Measurements from ENCODE around the gene IQUB. TPM values are rescaled to one million over a fixed set of nuclear protein-coding genes. Genes with fewer than 3 reads are reported as not detected.
"Not testable (repeated sequence)": the region's sequence is repeated elsewhere in the genome, so short reads cannot be mapped to it uniquely, and the experiment has no call there.

The IQUB gene
- total RNA-seq, 1 donor from 2014 or later: 0.37 TPM

DNA sequence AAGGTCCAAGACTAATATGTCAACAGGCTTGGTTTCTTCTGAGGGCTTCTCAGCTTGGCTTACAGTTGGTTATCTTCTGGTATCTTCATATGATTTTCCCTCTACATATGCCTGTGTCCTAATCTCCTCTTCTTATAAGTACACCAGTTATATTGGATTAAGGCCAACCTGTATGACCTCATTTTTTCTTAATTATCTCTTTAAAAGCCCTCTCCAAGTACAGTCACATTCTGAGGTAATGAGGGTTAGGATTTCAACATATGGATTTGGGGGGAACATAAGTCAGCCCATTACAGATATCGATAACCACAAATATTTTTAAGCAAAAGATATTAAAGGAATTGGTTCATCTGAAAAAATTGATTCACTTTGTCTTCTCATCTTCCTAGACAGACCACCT is 49.2 kb downstream of the IQUB start:
- no peak for DNase-seq (ENCODE audit: low spot score)
- no peak overlapping the region for H3K27ac Mint-ChIP-seq (ENCODE audit: unreplicated experiment)
- H3K9me3 Mint-ChIP-seq (ENCODE audit: low read depth): peaks cover 4% of the 10 kb centered on the region
- H3K4me1 Mint-ChIP-seq (ENCODE audit: low read depth): no peaks in the 10 kb centered on the region
- H3K36me3 Mint-ChIP-seq (ENCODE audit: low read depth): peaks cover 2% of the 10 kb centered on the region
- TF ChIP-seq, protein P1, sequence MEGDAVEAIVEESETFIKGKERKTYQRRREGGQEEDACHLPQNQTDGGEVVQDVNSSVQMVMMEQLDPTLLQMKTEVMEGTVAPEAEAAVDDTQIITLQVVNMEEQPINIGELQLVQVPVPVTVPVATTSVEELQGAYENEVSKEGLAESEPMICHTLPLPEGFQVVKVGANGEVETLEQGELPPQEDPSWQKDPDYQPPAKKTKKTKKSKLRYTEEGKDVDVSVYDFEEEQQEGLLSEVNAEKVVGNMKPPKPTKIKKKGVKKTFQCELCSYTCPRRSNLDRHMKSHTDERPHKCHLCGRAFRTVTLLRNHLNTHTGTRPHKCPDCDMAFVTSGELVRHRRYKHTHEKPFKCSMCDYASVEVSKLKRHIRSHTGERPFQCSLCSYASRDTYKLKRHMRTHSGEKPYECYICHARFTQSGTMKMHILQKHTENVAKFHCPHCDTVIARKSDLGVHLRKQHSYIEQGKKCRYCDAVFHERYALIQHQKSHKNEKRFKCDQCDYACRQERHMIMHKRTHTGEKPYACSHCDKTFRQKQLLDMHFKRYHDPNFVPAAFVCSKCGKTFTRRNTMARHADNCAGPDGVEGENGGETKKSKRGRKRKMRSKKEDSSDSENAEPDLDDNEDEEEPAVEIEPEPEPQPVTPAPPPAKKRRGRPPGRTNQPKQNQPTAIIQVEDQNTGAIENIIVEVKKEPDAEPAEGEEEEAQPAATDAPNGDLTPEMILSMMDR (IDR thresholded peaks at IDR 0.05): no peak
- no peak overlapping the region for H3K4me3 Mint-ChIP-seq (ENCODE audit: unreplicated experiment)
- peaks cover 8% of the 10 kb centered on the region for H3K27me3 Mint-ChIP-seq (ENCODE audit: low read depth)

DNA sequence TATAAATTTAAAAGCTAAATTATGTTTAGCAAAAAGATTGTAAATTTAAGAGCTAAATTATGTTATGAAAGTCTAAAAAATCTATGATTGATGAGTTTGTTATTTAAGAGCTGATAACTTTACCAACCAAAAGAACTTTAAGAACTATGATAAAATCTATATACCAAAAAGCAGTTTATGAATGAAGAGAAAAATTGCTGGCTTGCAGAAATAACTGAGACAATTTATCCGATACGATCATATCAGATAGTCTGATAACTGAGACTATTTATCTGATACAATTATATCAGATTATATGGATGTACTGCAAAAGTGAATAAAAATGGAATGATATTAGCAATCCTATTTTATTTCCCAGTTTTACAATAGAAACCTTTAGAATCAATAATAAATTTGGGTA is 50.2 kb downstream of the IQUB start:
- H3K9me3 Mint-ChIP-seq (ENCODE audit: low read depth): no peaks in the 10 kb centered on the region
- H3K27ac Mint-ChIP-seq (ENCODE audit: unreplicated experiment): no peak overlapping the region
- no peak overlapping the region for H3K4me3 Mint-ChIP-seq (ENCODE audit: unreplicated experiment)
- no peaks in the 10 kb centered on the region for H3K36me3 Mint-ChIP-seq (ENCODE audit: low read depth)
- DNase-seq (ENCODE audit: low spot score): no peak
- TF ChIP-seq, protein P1 (IDR thresholded peaks at IDR 0.05): no peak
- H3K27me3 Mint-ChIP-seq (ENCODE audit: low read depth): peaks cover 8% of the 10 kb centered on the region
- no peaks in the 10 kb centered on the region for H3K4me1 Mint-ChIP-seq (ENCODE audit: low read depth)

DNA sequence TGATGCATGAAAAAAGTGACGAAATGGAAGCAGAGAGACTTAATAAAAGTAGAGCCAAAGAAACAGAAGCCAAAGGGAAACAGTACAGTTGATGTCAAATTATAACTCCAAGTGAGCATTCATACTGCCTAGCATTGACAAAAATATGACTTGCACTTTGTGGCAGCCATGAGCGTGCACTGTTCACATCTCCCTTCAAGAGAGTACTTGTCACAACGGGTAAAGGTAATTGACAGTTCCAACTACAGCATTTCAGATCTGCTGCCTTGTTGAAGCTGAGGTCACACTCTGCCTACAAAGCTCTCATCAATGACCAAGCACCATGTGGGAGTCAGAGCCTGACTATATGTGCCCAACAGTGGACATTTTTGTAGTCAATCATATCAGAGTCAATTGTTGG is 54.3 kb downstream of the IQUB start:
- TF ChIP-seq, protein P1 (IDR thresholded peaks at IDR 0.05): no peak
- Mint-ChIP-seq H3K27ac (ENCODE audit: unreplicated experiment) (no peak overlapping the region), H3K36me3 (ENCODE audit: low read depth) (no peaks in the 10 kb centered on the region), H3K9me3 (ENCODE audit: low read depth) (peaks cover 13% of the 10 kb centered on the region), H3K4me1 (ENCODE audit: low read depth) (no peaks in the 10 kb centered on the region), H3K27me3 (ENCODE audit: low read depth) (peaks cover 3% of the 10 kb centered on the region), H3K4me3 (ENCODE audit: unreplicated experiment) (no peak overlapping the region)
- no peak for DNase-seq (ENCODE audit: low spot score)

DNA sequence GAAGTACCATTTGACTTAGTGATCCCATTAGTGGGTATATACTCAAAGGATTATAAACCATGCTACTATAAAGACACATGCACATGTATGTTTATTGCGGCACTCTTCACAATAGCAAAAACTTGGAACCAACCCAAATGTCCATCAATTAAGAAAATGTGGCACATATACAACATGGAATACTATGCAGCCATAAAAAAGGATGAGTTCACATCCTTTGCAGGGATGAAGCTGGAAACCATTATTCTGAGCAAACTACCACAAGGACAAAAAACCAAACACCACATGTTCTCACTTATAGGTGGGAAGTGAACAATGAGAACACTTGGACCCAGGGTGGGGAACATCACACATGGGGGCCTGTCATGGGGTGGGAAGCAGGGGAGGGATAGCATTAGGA is 56.3 kb downstream of the IQUB start:
- H3K27me3 Mint-ChIP-seq (ENCODE audit: low read depth); H3K36me3 Mint-ChIP-seq (ENCODE audit: low read depth); H3K27ac Mint-ChIP-seq (ENCODE audit: unreplicated experiment); H3K4me3 Mint-ChIP-seq (ENCODE audit: unreplicated experiment); H3K4me1 Mint-ChIP-seq (ENCODE audit: low read depth); DNase-seq (ENCODE audit: low spot score): not testable (repeated sequence)
- peaks cover 13% of the 10 kb centered on the region for H3K9me3 Mint-ChIP-seq (ENCODE audit: low read depth)

DNA sequence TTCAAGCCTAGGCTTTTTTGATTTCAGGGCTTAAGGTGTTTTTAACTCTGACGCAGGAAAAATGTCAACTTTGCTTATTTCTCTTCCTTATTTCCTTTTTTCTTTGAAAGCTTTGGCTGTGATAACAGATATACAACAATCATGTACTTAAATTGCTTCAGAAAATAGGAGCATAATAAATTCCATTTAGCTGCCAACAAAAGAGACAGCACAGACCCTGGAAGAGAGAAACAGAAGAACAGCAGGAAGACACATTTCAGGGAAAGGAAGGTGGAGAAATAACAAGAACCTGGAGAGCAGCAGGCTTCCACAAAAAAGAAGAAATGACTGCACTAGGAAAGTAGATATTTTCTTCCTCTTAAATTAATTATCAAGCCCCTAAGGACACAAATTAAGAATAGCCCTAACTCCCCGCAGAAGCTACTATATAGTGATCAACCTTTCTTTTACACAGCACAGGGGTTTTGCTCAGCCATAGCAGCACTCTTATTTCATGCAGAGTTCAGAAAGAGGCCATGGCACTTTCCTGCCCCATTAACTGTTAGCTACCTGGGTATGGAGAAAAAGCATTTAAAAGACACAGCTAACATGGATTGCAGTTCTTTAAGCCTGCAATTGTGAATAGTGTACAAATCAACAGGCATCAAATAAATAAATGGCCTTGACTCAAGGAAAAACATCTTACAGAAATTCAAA is 61.5 kb downstream of the IQUB start:
- Mint-ChIP-seq H3K4me1 (ENCODE audit: low read depth) (no peaks in the 10 kb centered on the region), H3K27me3 (ENCODE audit: low read depth) (no peaks in the 10 kb centered on the region), H3K4me3 (ENCODE audit: unreplicated experiment) (no peak overlapping the region), H3K9me3 (ENCODE audit: low read depth) (peaks cover 13% of the 10 kb centered on the region), H3K27ac (ENCODE audit: unreplicated experiment) (no peak overlapping the region), H3K36me3 (ENCODE audit: low read depth) (no peaks in the 10 kb centered on the region)
- DNase-seq (ENCODE audit: low spot score): no peak
- TF ChIP-seq, protein P1 (IDR thresholded peaks at IDR 0.05): no peak

DNA sequence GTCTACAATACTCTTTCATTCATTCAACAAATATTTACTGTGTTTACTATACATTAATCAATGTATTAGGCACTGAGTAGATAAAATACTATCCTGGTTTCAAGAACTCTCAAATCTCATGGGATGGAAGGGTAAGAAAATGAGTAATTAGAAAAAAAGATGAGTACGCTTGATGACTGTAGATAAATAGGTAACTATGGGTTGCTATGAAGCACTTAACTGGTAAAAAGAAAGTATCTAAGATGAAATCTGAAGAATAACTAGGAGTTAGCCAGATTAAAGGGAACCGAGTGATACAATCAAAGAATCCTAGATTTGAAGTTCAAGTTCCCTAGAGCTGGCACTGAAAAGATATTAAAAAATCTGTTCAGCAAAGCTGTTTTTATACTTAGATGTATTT is 62.1 kb downstream of the IQUB start:
- Mint-ChIP-seq H3K4me1 (ENCODE audit: low read depth) (no peaks in the 10 kb centered on the region), H3K27me3 (ENCODE audit: low read depth) (no peaks in the 10 kb centered on the region), H3K36me3 (ENCODE audit: low read depth) (no peaks in the 10 kb centered on the region), H3K4me3 (ENCODE audit: unreplicated experiment) (no peak overlapping the region), H3K27ac (ENCODE audit: unreplicated experiment) (no peak overlapping the region), H3K9me3 (ENCODE audit: low read depth) (peaks cover 10% of the 10 kb centered on the region)
- TF ChIP-seq, protein P1 (IDR thresholded peaks at IDR 0.05): no peak
- no peak for DNase-seq (ENCODE audit: low spot score)

Measured in chondrocyte (in vitro differentiated cells).